ENCODE measurements around the gene UBE2A.

The UBE2A gene

DNA sequence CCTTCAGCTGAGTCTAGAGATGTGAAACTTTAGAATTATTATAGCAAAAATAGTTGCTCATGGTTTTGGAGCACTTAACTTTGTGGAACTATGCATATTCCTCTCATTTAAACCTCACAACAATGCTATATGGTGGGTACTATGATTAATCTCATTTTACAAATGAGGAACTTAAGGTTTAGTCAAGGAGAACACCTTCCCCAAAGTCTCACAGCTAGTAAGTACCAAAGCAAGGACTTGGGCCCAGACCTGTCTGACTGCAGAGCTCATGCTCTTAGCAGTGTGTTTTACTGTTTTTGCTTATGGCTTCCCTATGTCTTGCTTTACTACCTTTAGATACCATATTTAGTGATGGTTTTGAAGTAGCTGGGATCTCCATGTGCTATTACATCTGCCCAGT lies 5.1 kb downstream of the UBE2A start:
- DNase-seq (ENCODE audit: low read depth, low spot score), result no peak
- H3K4me3 ChIP-seq (ENCODE audit: low read depth, low read length), result no peak overlapping the region
- ChIA-PET POLR2A (no interaction called here), CTCF (interaction anchor here (1.2 kb wide), 1 partner anchor 23 kb away, joined by 3 read pairs; no protein-coding TSS in a partner anchor)
- TF ChIP-seq, protein P1, sequence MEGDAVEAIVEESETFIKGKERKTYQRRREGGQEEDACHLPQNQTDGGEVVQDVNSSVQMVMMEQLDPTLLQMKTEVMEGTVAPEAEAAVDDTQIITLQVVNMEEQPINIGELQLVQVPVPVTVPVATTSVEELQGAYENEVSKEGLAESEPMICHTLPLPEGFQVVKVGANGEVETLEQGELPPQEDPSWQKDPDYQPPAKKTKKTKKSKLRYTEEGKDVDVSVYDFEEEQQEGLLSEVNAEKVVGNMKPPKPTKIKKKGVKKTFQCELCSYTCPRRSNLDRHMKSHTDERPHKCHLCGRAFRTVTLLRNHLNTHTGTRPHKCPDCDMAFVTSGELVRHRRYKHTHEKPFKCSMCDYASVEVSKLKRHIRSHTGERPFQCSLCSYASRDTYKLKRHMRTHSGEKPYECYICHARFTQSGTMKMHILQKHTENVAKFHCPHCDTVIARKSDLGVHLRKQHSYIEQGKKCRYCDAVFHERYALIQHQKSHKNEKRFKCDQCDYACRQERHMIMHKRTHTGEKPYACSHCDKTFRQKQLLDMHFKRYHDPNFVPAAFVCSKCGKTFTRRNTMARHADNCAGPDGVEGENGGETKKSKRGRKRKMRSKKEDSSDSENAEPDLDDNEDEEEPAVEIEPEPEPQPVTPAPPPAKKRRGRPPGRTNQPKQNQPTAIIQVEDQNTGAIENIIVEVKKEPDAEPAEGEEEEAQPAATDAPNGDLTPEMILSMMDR (IDR thresholded peaks at IDR 0.05; ENCODE audit: insufficient read depth, low read length, missing control alignments), result no peak

DNA sequence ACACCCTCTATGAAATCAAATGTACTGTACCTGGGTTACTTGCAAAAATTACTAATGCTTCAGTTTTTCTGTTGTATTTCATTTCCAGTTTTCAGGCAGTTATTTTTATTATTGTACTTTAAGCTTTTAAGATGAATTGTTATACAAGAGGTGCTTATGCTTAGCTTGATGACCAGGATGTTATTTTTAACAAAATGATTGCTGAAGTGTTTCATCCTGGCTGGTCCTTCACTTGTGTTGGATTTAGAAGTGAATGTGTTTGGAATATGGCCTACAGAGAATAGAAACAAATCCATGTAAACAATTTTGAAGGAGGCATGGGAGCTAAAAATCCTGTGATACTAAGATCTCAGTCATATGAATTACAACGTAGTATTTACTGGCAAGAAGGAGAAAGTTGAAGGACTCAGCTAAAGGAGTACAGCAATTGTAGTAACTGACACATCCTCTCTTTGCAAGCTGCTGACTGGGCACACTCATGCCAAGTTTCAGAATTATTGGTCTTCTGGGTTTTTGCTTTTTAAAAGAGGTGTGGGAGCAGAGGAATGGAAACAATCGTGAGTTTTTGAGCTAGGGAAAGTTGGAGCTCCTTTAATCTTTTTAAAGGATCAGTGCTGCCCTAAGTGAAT lies 9.2 kb downstream of the UBE2A start:
- ChIA-PET CTCF (interaction anchor here (0.6 to 0.7 kb wide), 2 partner anchors 9 to 27 kb away, joined by 3 read pairs; partner anchors contain the start of gene UBE2A), POLR2A (no interaction called here)
- H3K4me3 ChIP-seq (ENCODE audit: low read depth, low read length), result no peak overlapping the region
- no peak for DNase-seq (ENCODE audit: low read depth, low spot score)
- TF ChIP-seq, protein P1 (IDR thresholded peaks at IDR 0.05; ENCODE audit: insufficient read depth, low read length, missing control alignments), result no peak

- TF ChIP-seq, protein P1 (IDR thresholded peaks at IDR 0.05; ENCODE audit: insufficient read depth, low read length, missing control alignments), result no peak
- ChIA-PET CTCF (no interaction called here), POLR2A (interaction anchor here (1.6 kb wide), 1 partner anchor 16 kb away, joined by 3 read pairs; the partner anchor contains the start of gene UBE2A)
These were observed 15.4 kb downstream of the UBE2A start for GRCh38 chrX:119589810-119590209.

GRCh38 chrX:119602701-119603255 lies 28.4 kb downstream of the UBE2A start:
- POLR2A ChIA-PET, result interaction anchor here (0.5 kb wide), 1 partner anchor 73 kb away, joined by 3 read pairs; no protein-coding TSS in a partner anchor
- CTCF ChIA-PET, result interaction anchor here (1.0 to 1.4 kb wide), 3 partner anchors 24 to 127 kb away, joined by 3 read pairs; no protein-coding TSS in a partner anchor
- no peak overlapping the region for H3K4me3 ChIP-seq (ENCODE audit: low read depth, low read length)
- DNase-seq (ENCODE audit: low read depth, low spot score), result no peak
- TF ChIP-seq, protein P1 (IDR thresholded peaks at IDR 0.05; ENCODE audit: insufficient read depth, low read length, missing control alignments), result no peak

More at GRCh38 chrX:119589810-119590209, 15.4 kb downstream of the UBE2A start:
- H3K4me3 ChIP-seq (ENCODE audit: low read depth, low read length), result no peak overlapping the region
- no peak for DNase-seq (ENCODE audit: low read depth, low spot score)

GRCh38 chrX:119604766-119605463 lies 30.6 kb downstream of the UBE2A start:
- POLR2A ChIA-PET, result no interaction called here
- H3K4me3 ChIP-seq (ENCODE audit: low read depth, low read length), result peak overlapping the region; percentile 89
- no peak for DNase-seq (ENCODE audit: low read depth, low spot score)
- CTCF ChIA-PET, result interaction anchor here (1.7 kb wide), 1 partner anchor 125 kb away, joined by 6 read pairs; no protein-coding TSS in a partner anchor
- TF ChIP-seq, protein P1 (IDR thresholded peaks at IDR 0.05; ENCODE audit: insufficient read depth, low read length, missing control alignments), result no peak
